GM23248 (cell line): ENCODE measurements around the gene IQGAP1.

Source experiments
- EZH2 ChIP-seq: fragments of 200-600 bp; sonication (generic); IDR thresholded peaks from 2 replicates; pipeline ENCODE4 v1.6.1; 2018; ENCODE audit warnings: antibody characterized with exemption, mild to moderate bottlenecking; ENCODE audit not compliant: insufficient read depth, poor library complexity, severe bottlenecking
- EZH2phosphoT487 ChIP-seq: fragments of 200-600 bp; sonication (generic); IDR thresholded peaks from 2 replicates; pipeline ENCODE4 v1.6.1; 2018; ENCODE audit warnings: antibody characterized with exemption, moderate library complexity, mild to moderate bottlenecking, low read depth; ENCODE audit not compliant: insufficient read depth

- TF ChIP-seq EZH2phosphoT487, result no peak
- no peak for TF ChIP-seq EZH2
Observed at GRCh38 chr15:90427185-90427584, 39.1 kb downstream of the IQGAP1 start.
